ENCODE measurements around the gene ZNF281.

DNA sequence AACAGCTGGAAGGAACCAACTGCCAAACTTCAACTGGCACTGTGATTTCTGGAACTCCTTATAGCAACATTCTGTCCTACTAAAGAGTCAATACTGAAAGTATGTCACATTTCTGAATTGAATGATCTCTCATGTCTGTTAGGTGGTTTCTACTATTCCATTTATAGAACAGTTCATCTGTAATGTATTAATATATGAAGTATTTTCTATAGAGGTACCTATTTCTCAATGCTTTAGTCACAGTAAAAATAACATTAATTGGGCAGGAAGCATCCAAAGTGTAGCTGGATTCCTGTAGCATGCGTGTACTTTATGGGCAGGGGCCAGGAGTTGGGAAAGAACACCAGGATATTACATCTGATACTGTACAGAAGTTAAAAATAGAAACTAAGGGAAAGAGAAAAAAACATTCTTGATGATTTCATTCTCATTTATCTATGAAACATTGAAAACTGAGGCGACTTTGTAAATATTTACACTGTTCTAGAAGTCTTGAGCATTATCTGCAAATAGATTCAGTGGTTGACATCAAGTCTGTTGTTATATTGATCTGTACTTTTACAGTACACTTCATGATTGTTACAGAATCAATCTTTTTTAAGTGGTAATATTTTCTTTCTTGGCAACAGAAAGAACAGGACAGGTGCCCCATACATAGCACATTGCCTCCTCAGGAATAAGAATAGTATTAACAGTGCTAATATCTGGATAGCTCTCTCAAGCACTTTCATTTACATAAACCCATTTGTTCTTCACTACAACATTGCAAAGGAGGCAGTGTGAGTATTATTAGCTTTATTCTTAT is 6.2 kb upstream of the ZNF281 start:
- TF ChIP-seq, protein P1, sequence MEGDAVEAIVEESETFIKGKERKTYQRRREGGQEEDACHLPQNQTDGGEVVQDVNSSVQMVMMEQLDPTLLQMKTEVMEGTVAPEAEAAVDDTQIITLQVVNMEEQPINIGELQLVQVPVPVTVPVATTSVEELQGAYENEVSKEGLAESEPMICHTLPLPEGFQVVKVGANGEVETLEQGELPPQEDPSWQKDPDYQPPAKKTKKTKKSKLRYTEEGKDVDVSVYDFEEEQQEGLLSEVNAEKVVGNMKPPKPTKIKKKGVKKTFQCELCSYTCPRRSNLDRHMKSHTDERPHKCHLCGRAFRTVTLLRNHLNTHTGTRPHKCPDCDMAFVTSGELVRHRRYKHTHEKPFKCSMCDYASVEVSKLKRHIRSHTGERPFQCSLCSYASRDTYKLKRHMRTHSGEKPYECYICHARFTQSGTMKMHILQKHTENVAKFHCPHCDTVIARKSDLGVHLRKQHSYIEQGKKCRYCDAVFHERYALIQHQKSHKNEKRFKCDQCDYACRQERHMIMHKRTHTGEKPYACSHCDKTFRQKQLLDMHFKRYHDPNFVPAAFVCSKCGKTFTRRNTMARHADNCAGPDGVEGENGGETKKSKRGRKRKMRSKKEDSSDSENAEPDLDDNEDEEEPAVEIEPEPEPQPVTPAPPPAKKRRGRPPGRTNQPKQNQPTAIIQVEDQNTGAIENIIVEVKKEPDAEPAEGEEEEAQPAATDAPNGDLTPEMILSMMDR (IDR thresholded peaks at IDR 0.05): no peak
- no peak for TF ChIP-seq POLR2A (IDR thresholded peaks at IDR 0.05)

All from Peyer's patch (tissue), 4 donors.